BLaER1 (cell line): ENCODE measurements around the gene CNTNAP3B.
"Not testable (repeated sequence)": the region's sequence is repeated elsewhere in the genome, so short reads cannot be mapped to it uniquely, and the experiment has no call there.

ENCODE experiments used
- H3K27ac ChIP-seq: shearing (Covaris generic); formaldehyde crosslinking; 2 replicates; pipeline ENCODE4 v1.8.1; 2022
- H3K27me3 ChIP-seq: shearing (Covaris generic); formaldehyde crosslinking; 2 replicates; pipeline ENCODE4 v1.8.1; 2022
- H3K36me3 ChIP-seq: shearing (Covaris generic); formaldehyde crosslinking; 2 replicates; pipeline ENCODE4 v1.8.1; 2022
- H3K4me1 ChIP-seq: shearing (Covaris generic); formaldehyde crosslinking; 2 replicates; pipeline ENCODE4 v1.8.1; 2022
- H3K4me2 ChIP-seq: shearing (Covaris generic); formaldehyde crosslinking; 2 replicates; pipeline ENCODE4 v1.8.1; 2022
- H3K4me3 ChIP-seq: shearing (Covaris generic); formaldehyde crosslinking; 2 replicates; pipeline ENCODE4 v1.8.1; 2022
- H3K9ac ChIP-seq: shearing (Covaris generic); formaldehyde crosslinking; 2 replicates; pipeline ENCODE4 v1.8.1; 2022
- H3K9me3 ChIP-seq: shearing (Covaris generic); formaldehyde crosslinking; 2 replicates; pipeline ENCODE4 v1.8.1; 2022
- H4K20me1 ChIP-seq: shearing (Covaris generic); formaldehyde crosslinking; 2 replicates; pipeline ENCODE4 v1.8.1; 2022

Gene CNTNAP3B

GRCh38 chr9:41902762-41903161, 226.5 kb downstream of the CNTNAP3B start:
- not testable (repeated sequence) for H3K27me3 ChIP-seq, H4K20me1 ChIP-seq, H3K9ac ChIP-seq, H3K9me3 ChIP-seq, H3K4me1 ChIP-seq, H3K4me2 ChIP-seq, H3K36me3 ChIP-seq, H3K4me3 ChIP-seq, H3K27ac ChIP-seq

DNA sequence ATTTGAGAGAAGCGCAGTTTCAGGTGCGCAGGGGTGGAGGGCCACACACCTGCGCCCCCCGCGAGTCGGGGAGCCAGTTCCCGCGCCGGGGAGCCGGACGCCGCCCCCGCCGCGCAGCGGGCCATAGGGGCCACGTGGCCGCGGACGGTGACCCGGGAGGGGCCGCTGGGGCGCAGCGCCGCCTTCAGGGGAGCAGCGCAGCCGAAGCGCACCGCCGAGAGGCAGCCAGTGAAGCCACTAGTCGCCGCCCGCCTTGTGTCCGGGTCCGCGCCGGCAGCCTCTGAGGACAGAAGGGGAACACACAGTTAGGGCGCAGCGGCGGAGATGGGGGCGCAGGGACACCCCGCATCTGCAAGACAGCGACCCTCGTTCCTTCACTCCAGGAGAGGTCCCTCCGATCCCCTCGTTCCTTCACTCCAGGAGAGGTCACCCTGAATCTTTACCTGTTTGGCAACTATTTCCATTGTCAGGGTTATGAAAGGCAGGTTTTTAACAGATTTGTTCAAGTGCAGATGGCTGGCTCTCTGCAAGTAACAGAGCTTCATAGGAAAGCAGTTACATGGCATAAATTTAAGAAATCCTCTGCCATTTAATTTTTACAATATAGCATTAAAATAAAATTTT, 230.4 kb downstream of the CNTNAP3B start:
- H3K36me3 ChIP-seq, result not testable (repeated sequence)

DNA sequence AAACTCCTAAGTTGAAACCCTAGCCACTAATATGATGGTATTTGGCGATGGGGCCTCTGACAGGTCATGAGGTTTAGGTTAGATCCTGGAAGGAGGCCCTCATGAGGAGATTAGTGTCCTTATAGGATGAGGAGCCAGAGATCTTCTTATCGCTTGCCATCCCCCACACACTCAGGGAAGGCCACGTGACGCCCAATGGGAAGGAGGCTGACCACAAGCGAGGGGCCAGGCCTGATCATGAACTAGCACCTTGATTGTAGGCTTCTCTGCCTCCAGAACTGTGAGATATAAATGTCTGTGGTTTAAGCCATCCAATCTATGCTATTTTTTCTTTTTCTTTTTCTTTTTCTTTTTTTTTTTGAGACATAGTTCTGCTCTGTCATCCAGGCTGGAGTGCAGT, 254.7 kb downstream of the CNTNAP3B start:
- H3K4me1 ChIP-seq, H4K20me1 ChIP-seq, H3K4me3 ChIP-seq, H3K36me3 ChIP-seq, H3K27me3 ChIP-seq, H3K9ac ChIP-seq, H3K9me3 ChIP-seq, H3K4me2 ChIP-seq, H3K27ac ChIP-seq: not testable (repeated sequence)

More for the DNA sequence above, 230.4 kb downstream of the CNTNAP3B start:
- H3K9ac ChIP-seq, H3K9me3 ChIP-seq, H3K27me3 ChIP-seq, H3K4me2 ChIP-seq, H3K4me1 ChIP-seq, H3K27ac ChIP-seq, H3K4me3 ChIP-seq, H4K20me1 ChIP-seq: not testable (repeated sequence)

- H3K9me3 ChIP-seq, H3K27me3 ChIP-seq: not testable (repeated sequence)
Observed at GRCh38 chr9:41855422-41855821, 273.8 kb downstream of the CNTNAP3B start.

DNA sequence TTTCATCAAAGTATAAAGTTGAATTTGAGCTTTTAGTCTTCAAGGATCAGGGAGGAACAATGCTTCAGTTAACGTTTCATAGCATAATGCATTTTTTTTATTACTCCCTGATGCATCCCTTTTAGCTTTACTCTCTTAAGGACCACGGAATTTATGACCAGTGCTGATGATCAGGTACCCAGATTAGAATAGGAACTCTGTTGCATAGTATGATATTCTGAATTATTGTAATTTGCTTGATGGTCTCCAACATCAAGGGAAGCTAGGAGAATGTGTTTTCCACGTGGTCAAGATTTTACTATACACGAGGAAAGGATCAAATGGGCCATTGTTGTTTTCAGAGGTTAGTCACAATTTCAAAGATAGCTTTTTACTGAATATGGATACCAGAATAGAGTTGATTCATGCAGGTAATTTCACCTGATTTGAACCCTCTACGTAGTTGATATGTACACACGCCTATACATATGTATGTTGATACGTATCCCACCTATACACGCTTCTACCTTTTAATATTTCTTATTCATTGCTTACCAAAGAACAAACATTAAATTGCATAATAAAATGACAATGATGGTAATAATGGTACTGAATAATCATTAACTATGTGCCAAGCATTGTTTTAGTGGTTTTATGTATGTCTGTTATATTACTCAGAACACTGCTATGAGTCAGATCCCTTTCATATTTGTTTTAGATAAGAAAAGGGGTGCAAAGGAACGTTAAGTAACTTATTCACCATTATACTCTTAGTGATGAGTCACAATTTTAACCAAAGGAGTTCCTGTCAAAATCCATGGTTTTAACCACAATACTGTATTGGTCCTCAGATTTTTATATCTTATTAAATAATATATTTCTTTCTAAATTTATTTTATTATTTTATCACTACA, 277.1 kb downstream of the CNTNAP3B start:
- not testable (repeated sequence) for H3K4me1 ChIP-seq, H3K27ac ChIP-seq, H3K9ac ChIP-seq, H3K27me3 ChIP-seq, H3K9me3 ChIP-seq, H3K4me3 ChIP-seq, H3K36me3 ChIP-seq, H4K20me1 ChIP-seq, H3K4me2 ChIP-seq

More at GRCh38 chr9:41855422-41855821, 273.8 kb downstream of the CNTNAP3B start:
- not testable (repeated sequence) for H4K20me1 ChIP-seq, H3K4me1 ChIP-seq, H3K9ac ChIP-seq, H3K36me3 ChIP-seq, H3K4me2 ChIP-seq, H3K4me3 ChIP-seq, H3K27ac ChIP-seq

GRCh38 chr9:41847829-41848228, 281.4 kb downstream of the CNTNAP3B start:
- H3K4me3 ChIP-seq, H4K20me1 ChIP-seq, H3K27ac ChIP-seq, H3K9me3 ChIP-seq, H3K9ac ChIP-seq, H3K27me3 ChIP-seq, H3K4me2 ChIP-seq, H3K4me1 ChIP-seq, H3K36me3 ChIP-seq: not testable (repeated sequence)
